HG03108 (cell line): ENCODE results near the gene PRXL2B.
"Not testable (repeated sequence)": the region's sequence is repeated elsewhere in the genome, so short reads cannot be mapped to it uniquely, and the experiment has no call there.

Experiments used
- ATAC-seq: cut with Tn5 transposase; IDR thresholded peaks from one replicate; pipeline ENCODE4 v1.9.1; 2021; ENCODE audit warnings: moderate library complexity; ENCODE audit not compliant: unreplicated experiment

The PRXL2B gene

GRCh38 chr1:2550309-2550861 is 36.2 kb upstream of the PRXL2B start:
- not testable (repeated sequence) for ATAC-seq

GRCh38 chr1:2551544-2551943 is 35.0 kb upstream of the PRXL2B start:
- not testable (repeated sequence) for ATAC-seq

GRCh38 chr1:2552189-2552588 is 34.4 kb upstream of the PRXL2B start:
- no peak for ATAC-seq

GRCh38 chr1:2553076-2553475 is 33.5 kb upstream of the PRXL2B start:
- not testable (repeated sequence) for ATAC-seq

- no peak for ATAC-seq
These were observed 32.5 kb upstream of the PRXL2B start for GRCh38 chr1:2553871-2554620.

GRCh38 chr1:2554621-2555387 is 31.8 kb upstream of the PRXL2B start:
- no peak for ATAC-seq

GRCh38 chr1:2555634-2556276 is 30.8 kb upstream of the PRXL2B start:
- ATAC-seq, result peak; percentile 35

GRCh38 chr1:2556277-2556677 is 30.3 kb upstream of the PRXL2B start, which contains the start of gene TNFRSF14:
TSS of gene TNFRSF14 (plus strand) at chr1:2556371. CDS start at chr1:2556665, 294 bp downstream.
- peak; percentile 13 for ATAC-seq

GRCh38 chr1:2556678-2557481 is 29.7 kb upstream of the PRXL2B start:
- ATAC-seq, result peak; percentile 21

GRCh38 chr1:2557482-2558400 is 28.8 kb upstream of the PRXL2B start:
- ATAC-seq, result no peak

- no peak for ATAC-seq
These were observed 28.2 kb upstream of the PRXL2B start for GRCh38 chr1:2558420-2558819.

- ATAC-seq, result no peak
These were observed 27.7 kb upstream of the PRXL2B start for GRCh38 chr1:2558861-2559260.

- ATAC-seq, result no peak
These were observed 26.9 kb upstream of the PRXL2B start for GRCh38 chr1:2559509-2560298.

GRCh38 chr1:2560299-2561073 is 26.1 kb upstream of the PRXL2B start:
- ATAC-seq, result no peak

GRCh38 chr1:2561446-2561845 is 25.1 kb upstream of the PRXL2B start:
- no peak for ATAC-seq

GRCh38 chr1:2561898-2562895 is 24.4 kb upstream of the PRXL2B start:
- no peak for ATAC-seq

- no peak for ATAC-seq
These were observed 23.4 kb upstream of the PRXL2B start for GRCh38 chr1:2563205-2563604.
